ENCODE data around the gene NOL11. TPM values are rescaled to one million over a fixed set of nuclear protein-coding genes. Genes with fewer than 3 reads are reported as not detected.

The NOL11 gene
- polyA plus RNA-seq, 1 of the 3 experiments (the other 2 are of a cell fraction): 27.0 TPM

GRCh38 chr17:67689534-67690177 is 28.1 kb upstream of the NOL11 start (continued):
- TF ChIP-seq USF2 (IDR thresholded peaks at IDR 0.05; ENCODE audit: borderline replicate concordance, low read depth, low read length) (no peak), TAF1 (IDR thresholded peaks at IDR 0.05; ENCODE audit: borderline replicate concordance, low read depth, low read length) (no peak), FOXJ3 (CRISPR knock-in tag; IDR thresholded peaks at IDR 0.05) (no peak)

GRCh38 chr17:67693811-67694210 is 23.9 kb upstream of the NOL11 start:
- no peaks in the 10 kb centered on the region for H3K9me2 ChIP-seq
- CTCF ChIA-PET: interaction anchor here (1.3 to 4.1 kb wide), 8 partner anchors 22 to 320 kb away, joined by 3 to 34 read pairs (median 7); partner anchors contain the start of gene PITPNC1
- H3K36me3 ChIP-seq (replicated peaks in 1 of 2; ENCODE audit: control insufficient read depth in 1 of 2, insufficient read depth in 2 of 2, low read length in 1 of 2): peaks cover 0 to 15% of the 10 kb centered on the region in 2 experiments
- H3F3A ChIP-seq (replicated peaks; ENCODE audit: insufficient read depth): peaks cover 3% of the 10 kb centered on the region
- no peak overlapping the region for H2AFZ ChIP-seq (ENCODE audit: low read depth)
- no peak overlapping the region for H3K9ac ChIP-seq
- H4K20me1 ChIP-seq (ENCODE audit: insufficient read depth): no peaks in the 10 kb centered on the region
- no peak for TF ChIP-seq SIN3A (IDR thresholded peaks at IDR 0.05; ENCODE audit: borderline replicate concordance, low read depth, low read length)
- no peak for TF ChIP-seq TEAD4 (IDR thresholded peaks at IDR 0.05; ENCODE audit: borderline replicate concordance, insufficient read depth)
- TF ChIP-seq NRF1 (IDR thresholded peaks at IDR 0.05; ENCODE audit: low read depth, low read length): no peak
- no peak for DNase-seq
- no peaks in the 10 kb centered on the region for H3K9me3 ChIP-seq
- no peaks in the 10 kb centered on the region for H3K4me1 ChIP-seq (ENCODE audit: control insufficient read depth in 1 of 2, insufficient read depth in 2 of 2, low read depth in 1 of 2, low read length in 1 of 2)
- no peak overlapping the region for H3K4me3 ChIP-seq (ENCODE audit: low read depth in 2 of 2, low read length in 1 of 2)
- H3K79me2 ChIP-seq (ENCODE audit: insufficient read depth): no peaks in the 10 kb centered on the region
- POLR2A ChIA-PET: no interaction called here
- no peak overlapping the region for H3K4me2 ChIP-seq
- H3K27ac ChIP-seq (ENCODE audit: low read depth in 2 of 2, low read length in 1 of 2): no peak overlapping the region
- no peaks in the 10 kb centered on the region for H3K27me3 ChIP-seq (ENCODE audit: insufficient read depth)

- Histone ChIP-seq H3K36me3 (replicated peaks in 1 of 2; ENCODE audit: control insufficient read depth in 1 of 2, insufficient read depth in 2 of 2, low read length in 1 of 2) (peaks cover 0 to 15% of the 10 kb centered on the region in 2 experiments), H3K4me3 (ENCODE audit: low read depth in 2 of 2, low read length in 1 of 2) (no peak overlapping the region), H3K9me2 (no peaks in the 10 kb centered on the region), H3K27ac (ENCODE audit: low read depth in 2 of 2, low read length in 1 of 2) (0 out of 4 replicates have a peak overlapping the region, but pooled peaks of 1 of the 2 experiments have one; percentile 4), H3K9ac (no peak overlapping the region), H4K20me1 (ENCODE audit: insufficient read depth) (no peaks in the 10 kb centered on the region), H3K79me2 (ENCODE audit: insufficient read depth) (no peaks in the 10 kb centered on the region), H3K4me2 (no peak overlapping the region), H3K27me3 (ENCODE audit: insufficient read depth) (no peaks in the 10 kb centered on the region), H3K9me3 (no peaks in the 10 kb centered on the region), H2AFZ (ENCODE audit: low read depth) (no peak overlapping the region), H3F3A (replicated peaks; ENCODE audit: insufficient read depth) (peaks cover 1% of the 10 kb centered on the region), H3K4me1 (ENCODE audit: control insufficient read depth in 1 of 2, insufficient read depth in 2 of 2, low read depth in 1 of 2, low read length in 1 of 2) (no peaks in the 10 kb centered on the region)
- CTCF ChIA-PET: interaction anchor here (0.7 to 3.2 kb wide), 7 partner anchors 10 to 456 kb away, joined by 3 to 20 read pairs (median 4); no protein-coding TSS in a partner anchor
- DNase-seq: no peak
- POLR2A ChIA-PET: no interaction called here
- WGBS (ENCODE audit: low lambda C conversion rate): 64% methylated on average over 3 of the region's 3 CpGs
- TF ChIP-seq ZBTB33 (IDR thresholded peaks at IDR 0.05; ENCODE audit: borderline replicate concordance, low read depth) (no peak), TCF12 (IDR thresholded peaks at IDR 0.05) (0 out of 2 replicates have a peak, but pooled peaks have one; percentile 9)
Observed at GRCh38 chr17:67696347-67696746, 21.4 kb upstream of the NOL11 start.

Measured in SK-N-SH (cell line).